OCI-LY7 (cell line): ENCODE results near the gene CHMP4A. TPM values are rescaled to one million over a fixed set of nuclear protein-coding genes. Genes with fewer than 3 reads are reported as not detected.

ENCODE experiments used
- BruUV-seq: library from RNA; stranded (reverse); fragments of 400-500 nt; replicated peaks from 2 replicates; lab custom pipeline; 2021; lab: Mats Ljungman, UMichigan
- CTCF ChIA-PET: fragments of 300-600 bp; sonication (Branson Sonifier 250); formaldehyde crosslinking; loops from one replicate; lab custom pipeline; 2022; ENCODE audit warnings: antibody characterized with exemption; ENCODE audit not compliant: unreplicated experiment; lab: Charles Lee
- POLR2A ChIA-PET: fragments of 300-600 bp; sonication (Branson Sonifier 250); formaldehyde crosslinking; loops from one replicate; lab custom pipeline; 2022; ENCODE audit warnings: antibody characterized with exemption; lab: Charles Lee
- DNase-seq: peaks from one replicate; pipeline ENCODE4 v3.0.0-alpha.2; 2015; ENCODE audit warnings: low spot score
- H2AFZ ChIP-seq: fragments of 200-600 bp; sonication (generic), shearing (Covaris generic); 2 replicates; pipeline ENCODE4 v1.6.1; 2014; ENCODE audit warnings: mild to moderate bottlenecking, antibody characterized with exemption, low read length, moderate library complexity
- H3K27ac ChIP-seq: fragments of 200-600 bp; sonication (generic); 2 replicates; pipeline ENCODE4 v1.5.1; 2014; ENCODE audit warnings: mixed run types, low read depth, mild to moderate bottlenecking, moderate library complexity, low read length, inconsistent platforms; ENCODE audit not compliant: poor library complexity, severe bottlenecking
- H3K36me3 ChIP-seq: fragments of 200-600 bp; sonication (generic); 2 replicates; pipeline ENCODE4 v1.6.1; 2014; ENCODE audit warnings: mild to moderate bottlenecking, antibody characterized with exemption, low read length, moderate library complexity, mixed read lengths; ENCODE audit not compliant: insufficient read depth
- H3K4me1 ChIP-seq: fragments of 200-600 bp; sonication (generic); 2 replicates; pipeline ENCODE4 v1.5.1; 2014; ENCODE audit warnings: mild to moderate bottlenecking, low read length; ENCODE audit not compliant: insufficient read depth, poor library complexity, severe bottlenecking
- H3K4me2 ChIP-seq: fragments of 200-600 bp; sonication (generic); 2 replicates; pipeline ENCODE4 v1.6.1; 2014; ENCODE audit warnings: mild to moderate bottlenecking, low read length
- H3K4me3 ChIP-seq: fragments of 200-600 bp; sonication (generic); 2 replicates; pipeline ENCODE4 v1.5.1; 2014; ENCODE audit warnings: mild to moderate bottlenecking, low read depth, low read length; ENCODE audit not compliant: poor library complexity, severe bottlenecking
- H3K79me2 ChIP-seq: fragments of 200-600 bp; sonication (generic); 2 replicates; pipeline ENCODE4 v1.6.1; 2016; ENCODE audit warnings: low read depth, mild to moderate bottlenecking, low read length, moderate library complexity, mixed read lengths; ENCODE audit not compliant: insufficient read depth
- H3K9me2 ChIP-seq: fragments of 200-600 bp; sonication (generic); 2 replicates; pipeline ENCODE4 v1.6.1; 2016; ENCODE audit warnings: mild to moderate bottlenecking, low read length, mixed read lengths; ENCODE audit not compliant: insufficient read depth
- H3K9me3 ChIP-seq: fragments of 200-600 bp; sonication (generic); 2 replicates; pipeline ENCODE4 v1.6.1; 2014; ENCODE audit warnings: mild to moderate bottlenecking, mixed run types, low read length, mixed read lengths
- H4K20me1 ChIP-seq: fragments of 200-600 bp; sonication (generic); 2 replicates; pipeline ENCODE4 v1.6.1; 2014; ENCODE audit warnings: mild to moderate bottlenecking, antibody characterized with exemption, low read length, moderate library complexity, mixed read lengths; ENCODE audit not compliant: insufficient read depth
- CTCF ChIP-seq: fragments of 200-600 bp; sonication (generic); conservative IDR thresholded peaks from 2 replicates; pipeline ENCODE4 v1.5.1; 2014; ENCODE audit warnings: mild to moderate bottlenecking, antibody characterized with exemption, low read length, moderate library complexity, mixed read lengths
- EZH2phosphoT487 ChIP-seq: fragments of 200-600 bp; sonication (generic); IDR thresholded peaks from 2 replicates; pipeline ENCODE4 v1.6.1; 2018; ENCODE audit warnings: low read depth, borderline replicate concordance, mild to moderate bottlenecking, mixed run types, antibody characterized with exemption, low read length, moderate library complexity, mixed read lengths
- intact Hi-C: fragments of 100-400 bp; cut with micrococcal nuclease; formaldehyde crosslinking; loops from one replicate; pipeline ENCODE4 v1.10.0; 2022; ENCODE audit not compliant: unreplicated experiment
- total RNA-seq, 2 experiments: library from RNA; depleted of rRNA in 1 of 2; stranded (reverse); fragments of >200 nt in 1 of 2; shearing (Covaris generic) in 1 of 2; gene quantifications; 2 replicates each; pipeline ENCODE4 v1.2.3, GENCODE V29; 2014 to 2022

CHMP4A gene
- total RNA-seq, 2 experiments from 2014 or later: 48.5 to 72.9 TPM

- Histone ChIP-seq H3K4me3 (no peak overlapping the region), H2AFZ (no peak overlapping the region), H3K79me2 (no peaks in the 10 kb centered on the region), H3K36me3 (no peaks in the 10 kb centered on the region), H3K9me3 (no peaks in the 10 kb centered on the region), H4K20me1 (no peaks in the 10 kb centered on the region), H3K9me2 (no peaks in the 10 kb centered on the region), H3K4me2 (no peak overlapping the region), H3K27ac (no peak overlapping the region), H3K4me1 (no peaks in the 10 kb centered on the region)
- POLR2A ChIA-PET: interaction anchor here (0.6 kb wide), 1 partner anchor 21 kb away, joined by 3 read pairs; no protein-coding TSS in a partner anchor
- BruUV-seq: no TSS peak
- intact Hi-C loops: no loop called here
- CTCF ChIA-PET: no interaction called here
- TF ChIP-seq EZH2phosphoT487: no peak
- TF ChIP-seq CTCF: no peak
- no peak for DNase-seq
Observed at GRCh38 chr14:24252289-24253124, 39.2 kb upstream of the CHMP4A start.

GRCh38 chr14:24251880-24252288 is 38.6 kb upstream of the CHMP4A start:
- POLR2A ChIA-PET: interaction anchor here (0.6 kb wide), 1 partner anchor 21 kb away, joined by 3 read pairs; no protein-coding TSS in a partner anchor

More at GRCh38 chr14:24251880-24252288, 38.6 kb upstream of the CHMP4A start:
- no peaks in the 10 kb centered on the region for H3K9me3 ChIP-seq
- H3K4me3 ChIP-seq: no peak overlapping the region
- no peak for TF ChIP-seq EZH2phosphoT487
- no peak for TF ChIP-seq CTCF
- H3K4me1 ChIP-seq: peaks cover 3% of the 10 kb centered on the region
- CTCF ChIA-PET: no interaction called here
- no peaks in the 10 kb centered on the region for H3K36me3 ChIP-seq
- H2AFZ ChIP-seq: no peak overlapping the region
- H3K4me2 ChIP-seq: no peak overlapping the region
- H3K9me2 ChIP-seq: no peaks in the 10 kb centered on the region
- H4K20me1 ChIP-seq: no peaks in the 10 kb centered on the region
- no peak for DNase-seq
- no peak overlapping the region for H3K27ac ChIP-seq
- BruUV-seq: no TSS peak
- H3K79me2 ChIP-seq: no peaks in the 10 kb centered on the region
- intact Hi-C loops: no loop called here
